GM21825 (cell line): ENCODE data around the gene PLCL1.
"Not testable (repeated sequence)": the region's sequence is repeated elsewhere in the genome, so short reads cannot be mapped to it uniquely, and the experiment has no call there.

Experiments
- ATAC-seq: cut with Tn5 transposase; IDR thresholded peaks from one replicate; pipeline ENCODE4 v1.9.1; 2021; ENCODE audit warnings: mild to moderate bottlenecking, moderate library complexity; ENCODE audit not compliant: unreplicated experiment

The PLCL1 gene

GRCh38 chr2:198157314-198157713, 352.9 kb downstream of the PLCL1 start:
- no peak for ATAC-seq

- no peak for ATAC-seq
Observed at GRCh38 chr2:198161151-198161550, 356.8 kb downstream of the PLCL1 start.

GRCh38 chr2:198162276-198162675, 357.9 kb downstream of the PLCL1 start:
- no peak for ATAC-seq

GRCh38 chr2:198164843-198165242, 360.4 kb downstream of the PLCL1 start:
- no peak for ATAC-seq

- ATAC-seq: no peak
Observed at GRCh38 chr2:198165289-198165688, 360.9 kb downstream of the PLCL1 start.

- ATAC-seq: no peak
Observed at GRCh38 chr2:198167346-198167745, 363.0 kb downstream of the PLCL1 start.

GRCh38 chr2:198168651-198169050, 364.3 kb downstream of the PLCL1 start:
- no peak for ATAC-seq

- no peak for ATAC-seq
Observed at GRCh38 chr2:198173242-198173641, 368.8 kb downstream of the PLCL1 start.

GRCh38 chr2:198173864-198174263, 369.5 kb downstream of the PLCL1 start:
- no peak for ATAC-seq

GRCh38 chr2:198175271-198175670, 370.9 kb downstream of the PLCL1 start:
- no peak for ATAC-seq

GRCh38 chr2:198177040-198177439, 372.6 kb downstream of the PLCL1 start:
- no peak for ATAC-seq

GRCh38 chr2:198178766-198179165, 374.4 kb downstream of the PLCL1 start:
- no peak for ATAC-seq

- ATAC-seq: no peak
Observed at GRCh38 chr2:198186257-198186656, 381.9 kb downstream of the PLCL1 start.

- no peak for ATAC-seq
Observed at GRCh38 chr2:198187841-198188240, 383.4 kb downstream of the PLCL1 start.

- no peak for ATAC-seq
Observed at GRCh38 chr2:198188982-198189381, 384.6 kb downstream of the PLCL1 start.

- ATAC-seq: no peak
Observed at GRCh38 chr2:198191651-198192050, 387.3 kb downstream of the PLCL1 start.

GRCh38 chr2:198196556-198196955, 392.2 kb downstream of the PLCL1 start:
- not testable (repeated sequence) for ATAC-seq
